Ascending aorta (tissue), 2 donors: Measurements from ENCODE around the gene CADM1. TPM values are rescaled to one million over a fixed set of nuclear protein-coding genes. Genes with fewer than 3 reads are reported as not detected.

ENCODE experiments used
- DNase-seq, 2 donors: peaks; one replicate each; pipeline ENCODE4 v3.0.0-alpha.2; 2019; ENCODE audit warnings: low spot score in 2 of 2
- H3K27ac ChIP-seq, 2 donors: fragments of 200-600 bp; sonication (generic); one replicate each; pipeline ENCODE4 v1.5.1; 2016 to 2017; ENCODE audit warnings: mild to moderate bottlenecking in 1 of 2
- H3K27me3 ChIP-seq: fragments of 200-600 bp; sonication (generic); one replicate; pipeline ENCODE4 v1.5.1; 2017
- H3K36me3 ChIP-seq, 2 donors: fragments of 200-600 bp; sonication (generic); one replicate each; pipeline ENCODE4 v1.5.1; 2016
- H3K4me1 ChIP-seq, 2 donors: fragments of 200-600 bp; sonication (generic); one replicate each; pipeline ENCODE4 v1.5.1; 2016 to 2017; ENCODE audit warnings: mild to moderate bottlenecking in 1 of 2
- H3K4me3 ChIP-seq, 2 donors: fragments of 200-600 bp; sonication (generic); one replicate each; pipeline ENCODE4 v1.5.1; 2016 to 2017; ENCODE audit warnings: mild to moderate bottlenecking in 1 of 2
- H3K9me3 ChIP-seq, 2 donors: fragments of 200-600 bp; sonication (generic); one replicate each; pipeline ENCODE4 v1.5.1; 2016
- CTCF ChIP-seq, 3 experiments: fragments of 200-600 bp in 2 of 3; fragments of 450-650 bp in 1 of 3; sonication (generic) in 2 of 3; IDR thresholded peaks; one replicate each; pipeline ENCODE4 v1.5.1; 2016 to 2019; ENCODE audit warnings: antibody characterized with exemption in 3 of 3, mild to moderate bottlenecking in 1 of 3, moderate library complexity in 1 of 3
- intact Hi-C: fragments of 100-400 bp; cut with DNase I; formaldehyde crosslinking; loops from one replicate; pipeline ENCODE4 v1.15.1; 2023
- total RNA-seq: library from RNA; depleted of rRNA; stranded (reverse); fragments of >200 nt; gene quantifications from one replicate; pipeline ENCODE4 v1.1.0, GENCODE V29; 2016

The CADM1 gene
- total RNA-seq, 1 donor from 2014 or later: 2.4 TPM

- Histone ChIP-seq H3K27ac (no peak overlapping the region), H3K9me3 (no peaks in the 10 kb centered on the region), H3K4me1 (no peaks in the 10 kb centered on the region), H3K36me3 (no peaks in the 10 kb centered on the region), H3K27me3 (no peaks in the 10 kb centered on the region), H3K4me3 (no peak overlapping the region)
- intact Hi-C loops: no loop called here
- no peak for TF ChIP-seq CTCF (IDR thresholded peaks at IDR 0.05)
- DNase-seq: no peak
Measured at GRCh38 chr11:115362997-115363396, 141.2 kb downstream of the CADM1 start.

- no peak for DNase-seq
- Histone ChIP-seq H3K4me3 (no peak overlapping the region), H3K27me3 (no peaks in the 10 kb centered on the region), H3K27ac (no peak overlapping the region), H3K36me3 (no peaks in the 10 kb centered on the region), H3K9me3 (no peaks in the 10 kb centered on the region), H3K4me1 (no peaks in the 10 kb centered on the region)
- no peak for TF ChIP-seq CTCF (IDR thresholded peaks at IDR 0.05)
- intact Hi-C loops: no loop called here
Measured at GRCh38 chr11:115361025-115361424, 143.2 kb downstream of the CADM1 start.

GRCh38 chr11:115360186-115360824 is 143.9 kb downstream of the CADM1 start:
- no peak overlapping the region for H3K27ac ChIP-seq
- no peaks in the 10 kb centered on the region for H3K36me3 ChIP-seq
- H3K4me3 ChIP-seq: no peak overlapping the region
- intact Hi-C loops: no loop called here
- H3K27me3 ChIP-seq: no peaks in the 10 kb centered on the region
- no peaks in the 10 kb centered on the region for H3K9me3 ChIP-seq
- TF ChIP-seq CTCF (IDR thresholded peaks at IDR 0.05): no peak
- no peaks in the 10 kb centered on the region for H3K4me1 ChIP-seq
- no peak for DNase-seq

- H3K4me3 ChIP-seq: no peak overlapping the region
- intact Hi-C loops: no loop called here
- H3K4me1 ChIP-seq: no peaks in the 10 kb centered on the region
- H3K9me3 ChIP-seq: no peaks in the 10 kb centered on the region
- no peaks in the 10 kb centered on the region for H3K36me3 ChIP-seq
- TF ChIP-seq CTCF (IDR thresholded peaks at IDR 0.05): no peak
- H3K27ac ChIP-seq: no peak overlapping the region
- no peaks in the 10 kb centered on the region for H3K27me3 ChIP-seq
- DNase-seq: no peak
Measured at GRCh38 chr11:115357066-115357465, 147.1 kb downstream of the CADM1 start.

- no peak for DNase-seq
- no peaks in the 10 kb centered on the region for H3K9me3 ChIP-seq
- H3K27ac ChIP-seq: no peak overlapping the region
- no peaks in the 10 kb centered on the region for H3K27me3 ChIP-seq
- TF ChIP-seq CTCF (IDR thresholded peaks at IDR 0.05): no peak
- intact Hi-C loops: no loop called here
- H3K4me3 ChIP-seq: no peak overlapping the region
- no peaks in the 10 kb centered on the region for H3K4me1 ChIP-seq
- no peaks in the 10 kb centered on the region for H3K36me3 ChIP-seq
Measured at GRCh38 chr11:115352805-115353485, 151.3 kb downstream of the CADM1 start.
